A549 (cell line): ENCODE measurements around the gene RTP2.

Source experiments
- CTCF ChIP-seq: fragments of >200 bp; sonication (Bioruptor Twin); formaldehyde crosslinking; IDR thresholded peaks from 3 replicates; pipeline ENCODE4 v1.5.1; 2016
- GATA3 ChIP-seq: IDR thresholded peaks from 2 replicates; pipeline ENCODE4 v1.6.1; 2012; ENCODE audit warnings: borderline replicate concordance
- HDAC2 ChIP-seq: fragments of 200-600 bp; sonication (generic); IDR thresholded peaks from 2 replicates; pipeline ENCODE4 v1.6.1; 2016
- JUN ChIP-seq, 2 experiments: fragments of >200 bp; sonication (Bioruptor Twin); formaldehyde crosslinking; IDR thresholded peaks; 2 replicates in 1 of 2; 3 replicates in 1 of 2; pipeline ENCODE4 v1.6.1; 2016 to 2017
- POLR2A ChIP-seq: IDR thresholded peaks from 2 replicates; pipeline ENCODE4 v1.6.1; 2012; ENCODE audit warnings: mild to moderate bottlenecking, low read length
- REST ChIP-seq: fragments of 200-600 bp; sonication (generic); IDR thresholded peaks from 2 replicates; pipeline ENCODE4 v1.6.1; 2016; ENCODE audit warnings: antibody characterized with exemption, mild to moderate bottlenecking, moderate library complexity
- ZSCAN20 ChIP-seq: fragments of 250-450 bp; sonication (Bioruptor Pico); IDR thresholded peaks from 2 replicates; pipeline ENCODE4 v1.8.0; 2022; ENCODE audit warnings: mild to moderate bottlenecking, moderate library complexity

- TF ChIP-seq ZSCAN20 (CRISPR knock-in tag), result no peak
- TF ChIP-seq HDAC2, result no peak
- no peak for TF ChIP-seq CTCF
- no peak for TF ChIP-seq POLR2A
- no peak for TF ChIP-seq GATA3
- TF ChIP-seq REST, result no peak
- no peak for TF ChIP-seq JUN (IDR thresholded peaks at IDR 0.05)
Measured at GRCh38 chr3:187686621-187687273, 15.6 kb downstream of the RTP2 start.
